SK-MEL-5 (cell line): ENCODE data around the gene CRYAB. TPM values are rescaled to one million over a fixed set of nuclear protein-coding genes. Genes with fewer than 3 reads are reported as not detected.
"Not testable (repeated sequence)": the region's sequence is repeated elsewhere in the genome, so short reads cannot be mapped to it uniquely, and the experiment has no call there.

Source experiments
- DNase-seq: peaks from one replicate; pipeline ENCODE4 v3.0.0-alpha.2; 2016; ENCODE audit warnings: low read depth, low spot score
- in situ Hi-C: cut with HindIII; loops from 2 replicates; pipeline ENCODE4 v1.10.0; 2016; ENCODE audit warnings: low sequenced_read_pairs, high pct_unique_total_duplicates, low pct_unique_long_range_greater_than_20kb
- total RNA-seq: library from RNA; depleted of rRNA; stranded (reverse); fragments of >200 nt; shearing (Covaris generic); gene quantifications from 2 replicates; pipeline ENCODE4 v1.2.3, GENCODE V29; 2014

The CRYAB gene
- total RNA-seq, 1 experiment from 2014 or later, result 9.9 TPM

DNA sequence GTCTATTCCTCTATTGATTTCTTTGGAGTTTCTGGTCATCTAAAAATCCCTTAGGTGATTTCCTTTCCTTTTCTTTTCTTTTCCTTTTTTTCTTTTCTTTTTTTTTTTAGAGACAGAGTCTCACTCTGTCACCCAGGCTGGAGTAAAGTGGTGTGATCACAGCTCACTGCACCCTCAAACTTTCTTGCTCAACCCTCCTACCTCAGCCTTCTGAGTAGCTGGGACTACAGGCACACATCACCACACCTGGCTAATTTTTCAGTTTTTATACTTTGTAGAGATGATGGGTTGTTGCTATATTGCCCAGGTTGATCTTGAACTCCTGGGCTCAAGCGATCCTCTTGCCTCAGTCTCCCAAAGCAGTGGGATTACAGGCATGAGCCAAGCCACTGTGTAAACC is 5.2 kb upstream of the CRYAB start:
- no peak for DNase-seq
- in situ Hi-C loops, result no loop called here

GRCh38 chr11:111913997-111914396 is 2.4 kb upstream of the CRYAB start:
- in situ Hi-C loops, result no loop called here
- peak; percentile 88 for DNase-seq

GRCh38 chr11:111913031-111913861 is 1.7 kb upstream of the CRYAB start:
- in situ Hi-C loops, result no loop called here
- no peak for DNase-seq

GRCh38 chr11:111912535-111912934 is 965 bp upstream of the CRYAB start, which contains the start of gene HSPB2:
TSS of gene HSPB2 (plus strand) at chr11:111912734. CDS start at chr11:111912830, 96 bp downstream.
- in situ Hi-C loops, result no loop called here
- no peak for DNase-seq

- DNase-seq, result peak; percentile 60
- in situ Hi-C loops, result no loop called here
These were observed 651 bp downstream of the CRYAB start for GRCh38 chr11:111910676-111911562.

GRCh38 chr11:111909378-111909777 is 2.2 kb downstream of the CRYAB start:
- no peak for DNase-seq
- in situ Hi-C loops, result no loop called here

GRCh38 chr11:111908639-111909305 is 2.8 kb downstream of the CRYAB start:
- no peak for DNase-seq
- in situ Hi-C loops, result no loop called here

- DNase-seq, result no peak
- in situ Hi-C loops, result no loop called here
These were observed 4.9 kb downstream of the CRYAB start for GRCh38 chr11:111906680-111907079.

- in situ Hi-C loops, result no loop called here
- no peak for DNase-seq
These were observed 6.2 kb downstream of the CRYAB start for GRCh38 chr11:111905411-111905810.

DNA sequence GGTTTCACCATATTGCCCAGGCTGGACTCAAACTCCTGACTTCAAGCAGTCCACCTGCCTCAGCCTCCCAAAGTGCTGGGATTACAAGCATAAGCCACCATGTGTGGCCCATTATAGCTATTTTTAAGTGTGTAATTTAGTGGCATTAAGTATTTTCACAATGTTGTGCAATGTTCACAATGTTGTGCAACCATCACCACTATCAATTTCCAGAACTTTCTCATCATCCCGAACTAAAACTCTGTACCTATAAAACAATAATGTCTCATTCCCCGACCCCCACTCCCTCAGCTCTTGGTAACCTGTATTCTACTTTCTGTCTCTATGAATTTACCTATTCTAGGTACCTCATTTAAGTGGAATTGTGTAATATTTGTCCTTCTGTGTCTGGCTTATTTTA is 24.7 kb downstream of the CRYAB start:
- in situ Hi-C loops, result no loop called here
- DNase-seq, result no peak

- in situ Hi-C loops, result no loop called here
- no peak for DNase-seq
These were observed 25.5 kb downstream of the CRYAB start for GRCh38 chr11:111886032-111886431.

DNA sequence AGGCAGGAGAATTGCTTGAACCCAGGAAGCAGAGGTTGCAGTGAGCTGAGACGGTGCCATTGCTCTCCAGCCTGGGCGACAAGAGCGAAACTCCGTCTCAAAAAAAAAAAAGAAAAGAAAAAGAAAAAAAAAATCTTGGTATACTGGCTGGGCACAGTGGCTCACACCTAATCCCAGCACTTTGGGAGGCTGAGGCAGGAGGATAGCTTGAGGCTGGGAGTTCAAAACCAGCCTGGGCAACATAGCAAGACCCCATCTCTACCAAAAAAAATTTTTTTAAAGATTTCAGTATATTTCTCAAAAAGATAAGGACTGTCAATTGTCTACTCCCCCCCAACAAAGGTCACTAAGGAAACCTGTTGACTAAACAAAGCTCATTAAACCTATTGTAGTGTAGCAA is 26.5 kb downstream of the CRYAB start:
- DNase-seq, in situ Hi-C loops: not testable (repeated sequence)

- in situ Hi-C loops, result no loop called here
- no peak for DNase-seq
These were observed 29.4 kb downstream of the CRYAB start for GRCh38 chr11:111882202-111882601.

DNA sequence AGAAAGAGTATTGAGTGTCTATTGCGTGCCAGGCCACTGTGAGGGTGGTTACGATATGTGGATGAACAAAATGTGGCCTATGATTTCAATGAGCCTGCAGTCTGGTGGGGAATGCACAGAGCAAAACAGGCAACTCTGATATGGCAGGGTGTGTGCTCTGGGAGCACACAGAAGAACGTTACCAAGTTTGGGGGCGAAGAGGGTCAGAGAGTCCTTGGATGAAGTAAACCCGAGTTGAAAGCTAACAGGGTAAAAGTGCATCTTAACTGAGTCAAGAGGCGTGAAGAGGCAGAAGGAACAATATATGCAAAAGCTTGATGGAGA is 32.0 kb downstream of the CRYAB start:
- DNase-seq, result no peak
- in situ Hi-C loops, result no loop called here

DNA sequence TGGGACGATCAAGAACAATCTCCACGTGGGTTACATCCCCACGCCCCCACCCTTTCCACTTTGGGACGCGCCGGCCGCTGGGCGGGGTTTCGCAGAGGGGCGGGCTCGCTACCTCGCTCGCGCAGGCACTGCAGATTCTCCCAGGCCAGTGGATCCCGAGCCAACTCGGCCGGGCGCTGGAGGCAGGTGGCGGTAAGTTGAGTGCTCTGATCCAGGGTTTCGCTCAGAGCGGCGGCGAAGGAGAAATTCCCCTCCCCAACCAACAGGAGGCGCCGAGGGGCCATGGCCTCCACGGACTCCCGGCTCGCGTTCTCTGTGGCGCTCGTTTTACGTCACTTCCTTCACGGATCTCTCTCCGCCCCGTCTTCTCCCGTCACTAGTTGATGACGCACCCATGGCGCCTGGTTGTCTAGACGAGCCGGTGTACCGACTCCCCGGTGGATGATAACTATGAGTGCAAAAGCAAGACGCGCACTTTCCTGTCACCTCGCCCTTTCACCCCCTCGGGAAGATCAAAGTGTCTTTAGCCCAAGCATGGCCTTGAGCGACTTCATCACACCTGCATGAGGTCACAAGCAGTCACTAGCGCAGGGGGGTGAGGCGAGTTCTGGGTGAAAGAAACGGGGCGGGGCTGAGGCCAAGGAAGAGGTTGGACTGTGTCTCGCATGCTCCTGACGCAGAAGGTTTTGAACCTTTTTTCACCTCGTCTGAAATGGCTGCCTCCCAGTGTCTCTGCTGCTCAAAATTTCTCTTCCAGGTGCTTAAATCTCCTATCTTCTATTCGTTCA is 32.5 kb downstream of the CRYAB start, which contains the start of the genes CFAP68 and FDXACB1:
TSS of gene CFAP68 (plus strand) at position 693 of the 788 bp plus-strand sequence. CDS start at position 713, 20 bp downstream.
TSS of gene FDXACB1 (minus strand) at position 317 of the 788 bp plus-strand sequence. CDS start at position 284, 33 bp downstream.
- peak; percentile 96 for DNase-seq
- in situ Hi-C loops, result no loop called here

- in situ Hi-C loops, result no loop called here
- DNase-seq, result peak; percentile 44
These were observed 33.2 kb downstream of the CRYAB start for GRCh38 chr11:111878385-111878848.

DNA sequence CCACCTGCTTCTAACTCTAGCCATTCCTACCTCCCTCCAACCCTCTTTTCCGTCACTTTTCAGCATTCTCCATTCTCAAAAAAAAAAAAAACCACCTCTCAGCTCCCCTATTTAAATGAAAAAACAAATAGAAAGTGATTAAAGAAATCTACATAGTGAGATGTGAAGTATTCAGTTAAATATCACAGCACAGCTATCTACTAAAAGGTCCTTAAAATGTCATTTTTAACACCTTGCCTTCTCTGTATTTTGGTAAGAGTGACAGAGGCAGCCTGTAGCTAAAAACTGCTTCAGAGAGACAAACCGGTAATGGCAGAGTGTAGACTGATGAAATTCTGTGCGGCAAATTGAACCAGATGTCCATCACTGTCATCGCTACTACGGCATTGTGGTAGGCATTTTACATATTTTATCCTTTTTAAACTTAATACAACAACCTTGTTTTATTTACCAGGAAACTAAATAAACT is 39.8 kb downstream of the CRYAB start:
- peak; percentile 2 for DNase-seq
- in situ Hi-C loops, result no loop called here
